ENCODE results near the gene PRKX.
"Not testable (repeated sequence)": the region's sequence is repeated elsewhere in the genome, so short reads cannot be mapped to it uniquely, and the experiment has no call there.

PRKX gene

GRCh38 chrX:3664921-3665320 lies 48.5 kb downstream of the PRKX start:
- no peaks in the 10 kb centered on the region for H3K27me3 ChIP-seq (ENCODE audit: control insufficient read depth, insufficient read depth, low read length)
- no peaks in the 10 kb centered on the region for H3K9me3 ChIP-seq (ENCODE audit: control insufficient read depth, low read length)
- no peak overlapping the region for H3K27ac ChIP-seq
- H2AFZ ChIP-seq: no peak overlapping the region
- no peak overlapping the region for H3K4me2 ChIP-seq (ENCODE audit: low read length)
- H3K4me3 ChIP-seq (ENCODE audit: low read depth, low read length): no peak overlapping the region
- no peaks in the 10 kb centered on the region for H3K4me1 ChIP-seq
- TF ChIP-seq, protein P1, sequence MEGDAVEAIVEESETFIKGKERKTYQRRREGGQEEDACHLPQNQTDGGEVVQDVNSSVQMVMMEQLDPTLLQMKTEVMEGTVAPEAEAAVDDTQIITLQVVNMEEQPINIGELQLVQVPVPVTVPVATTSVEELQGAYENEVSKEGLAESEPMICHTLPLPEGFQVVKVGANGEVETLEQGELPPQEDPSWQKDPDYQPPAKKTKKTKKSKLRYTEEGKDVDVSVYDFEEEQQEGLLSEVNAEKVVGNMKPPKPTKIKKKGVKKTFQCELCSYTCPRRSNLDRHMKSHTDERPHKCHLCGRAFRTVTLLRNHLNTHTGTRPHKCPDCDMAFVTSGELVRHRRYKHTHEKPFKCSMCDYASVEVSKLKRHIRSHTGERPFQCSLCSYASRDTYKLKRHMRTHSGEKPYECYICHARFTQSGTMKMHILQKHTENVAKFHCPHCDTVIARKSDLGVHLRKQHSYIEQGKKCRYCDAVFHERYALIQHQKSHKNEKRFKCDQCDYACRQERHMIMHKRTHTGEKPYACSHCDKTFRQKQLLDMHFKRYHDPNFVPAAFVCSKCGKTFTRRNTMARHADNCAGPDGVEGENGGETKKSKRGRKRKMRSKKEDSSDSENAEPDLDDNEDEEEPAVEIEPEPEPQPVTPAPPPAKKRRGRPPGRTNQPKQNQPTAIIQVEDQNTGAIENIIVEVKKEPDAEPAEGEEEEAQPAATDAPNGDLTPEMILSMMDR (IDR thresholded peaks at IDR 0.05): no peak
- H3K79me2 ChIP-seq: no peaks in the 10 kb centered on the region
- H3K36me3 ChIP-seq (ENCODE audit: control insufficient read depth, insufficient read depth, low read length): no peaks in the 10 kb centered on the region
- no peak overlapping the region for H3K9ac ChIP-seq

DNA sequence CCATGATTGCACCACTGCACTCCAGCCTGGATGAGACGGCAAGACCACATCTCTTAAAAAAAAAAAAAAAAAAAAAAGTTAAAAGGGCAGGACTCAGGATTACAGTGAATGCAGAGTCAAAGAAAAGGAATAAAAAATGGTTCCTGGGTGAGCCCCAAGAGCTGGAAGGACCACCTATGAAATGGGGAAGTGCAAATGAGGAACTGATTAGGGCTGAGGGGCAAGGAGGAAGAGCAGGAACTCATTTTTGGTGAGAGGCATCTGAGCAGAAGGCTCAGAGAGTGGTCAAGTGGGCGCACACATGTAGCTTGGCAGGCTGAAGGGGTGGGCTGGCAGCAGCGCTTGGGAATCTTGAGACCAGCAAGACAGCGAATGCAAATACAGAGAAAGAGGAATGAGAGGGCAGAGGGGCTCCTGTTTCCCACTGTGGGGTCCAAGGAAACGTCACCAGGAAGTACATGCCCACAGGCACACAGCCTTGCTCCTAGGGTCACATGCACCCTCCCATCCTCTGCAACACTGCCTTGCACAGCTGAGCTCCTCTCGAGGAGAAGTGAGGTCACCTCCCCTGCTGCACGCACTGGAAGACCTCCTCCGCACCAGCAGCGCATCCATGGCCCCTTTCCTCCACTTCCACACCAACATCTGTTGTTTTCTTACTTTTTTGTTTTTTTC lies 49.7 kb downstream of the PRKX start:
- H3K9me3 ChIP-seq (ENCODE audit: control insufficient read depth, low read length); H3K4me1 ChIP-seq; H3K27me3 ChIP-seq (ENCODE audit: control insufficient read depth, insufficient read depth, low read length); H3K9ac ChIP-seq; H3K36me3 ChIP-seq (ENCODE audit: control insufficient read depth, insufficient read depth, low read length); H3K4me2 ChIP-seq (ENCODE audit: low read length); H3K79me2 ChIP-seq; H2AFZ ChIP-seq; H3K4me3 ChIP-seq (ENCODE audit: low read depth, low read length); H3K27ac ChIP-seq: not testable (repeated sequence)

GRCh38 chrX:3659761-3660160 lies 53.7 kb downstream of the PRKX start:
- Histone ChIP-seq H3K4me3 (ENCODE audit: low read depth, low read length) (no peak overlapping the region), H3K9ac (no peak overlapping the region), H3K27ac (no peak overlapping the region), H3K9me3 (ENCODE audit: control insufficient read depth, low read length) (no peaks in the 10 kb centered on the region), H3K36me3 (ENCODE audit: control insufficient read depth, insufficient read depth, low read length) (no peaks in the 10 kb centered on the region), H3K4me1 (no peaks in the 10 kb centered on the region), H3K27me3 (ENCODE audit: control insufficient read depth, insufficient read depth, low read length) (no peaks in the 10 kb centered on the region), H3K79me2 (no peaks in the 10 kb centered on the region), H2AFZ (no peak overlapping the region), H3K4me2 (ENCODE audit: low read length) (no peak overlapping the region)
- TF ChIP-seq, protein P1 (IDR thresholded peaks at IDR 0.05): no peak

GRCh38 chrX:3655181-3655580 lies 58.3 kb downstream of the PRKX start:
- Histone ChIP-seq H3K4me1 (no peaks in the 10 kb centered on the region), H3K9me3 (ENCODE audit: control insufficient read depth, low read length) (no peaks in the 10 kb centered on the region), H2AFZ (no peak overlapping the region), H3K79me2 (no peaks in the 10 kb centered on the region), H3K9ac (no peak overlapping the region), H3K4me3 (ENCODE audit: low read depth, low read length) (no peak overlapping the region), H3K27me3 (ENCODE audit: control insufficient read depth, insufficient read depth, low read length) (no peaks in the 10 kb centered on the region), H3K27ac (no peak overlapping the region), H3K36me3 (ENCODE audit: control insufficient read depth, insufficient read depth, low read length) (no peaks in the 10 kb centered on the region), H3K4me2 (ENCODE audit: low read length) (no peak overlapping the region)
- TF ChIP-seq, protein P1 (IDR thresholded peaks at IDR 0.05): no peak

GRCh38 chrX:3653111-3653510 lies 60.3 kb downstream of the PRKX start:
- Histone ChIP-seq H3K9ac (no peak overlapping the region), H3K4me1 (no peaks in the 10 kb centered on the region), H3K27ac (no peak overlapping the region), H3K4me2 (ENCODE audit: low read length) (no peak overlapping the region), H2AFZ (no peak overlapping the region), H3K4me3 (ENCODE audit: low read depth, low read length) (no peak overlapping the region), H3K36me3 (ENCODE audit: control insufficient read depth, insufficient read depth, low read length) (no peaks in the 10 kb centered on the region), H3K79me2 (no peaks in the 10 kb centered on the region), H3K9me3 (ENCODE audit: control insufficient read depth, low read length) (no peaks in the 10 kb centered on the region), H3K27me3 (ENCODE audit: control insufficient read depth, insufficient read depth, low read length) (no peaks in the 10 kb centered on the region)
- TF ChIP-seq, protein P1 (IDR thresholded peaks at IDR 0.05): no peak
